UCSD-AML1 (cell line): Measurements from ENCODE around the gene THSD7B.
"Not testable (repeated sequence)": the region's sequence is repeated elsewhere in the genome, so short reads cannot be mapped to it uniquely, and the experiment has no call there.

Source experiments
- DNase-seq: peaks from one replicate; lab custom pipeline; 2025; ENCODE audit not compliant: unreplicated experiment; lab: John Stamatoyannopoulos, UW

The THSD7B gene

DNA sequence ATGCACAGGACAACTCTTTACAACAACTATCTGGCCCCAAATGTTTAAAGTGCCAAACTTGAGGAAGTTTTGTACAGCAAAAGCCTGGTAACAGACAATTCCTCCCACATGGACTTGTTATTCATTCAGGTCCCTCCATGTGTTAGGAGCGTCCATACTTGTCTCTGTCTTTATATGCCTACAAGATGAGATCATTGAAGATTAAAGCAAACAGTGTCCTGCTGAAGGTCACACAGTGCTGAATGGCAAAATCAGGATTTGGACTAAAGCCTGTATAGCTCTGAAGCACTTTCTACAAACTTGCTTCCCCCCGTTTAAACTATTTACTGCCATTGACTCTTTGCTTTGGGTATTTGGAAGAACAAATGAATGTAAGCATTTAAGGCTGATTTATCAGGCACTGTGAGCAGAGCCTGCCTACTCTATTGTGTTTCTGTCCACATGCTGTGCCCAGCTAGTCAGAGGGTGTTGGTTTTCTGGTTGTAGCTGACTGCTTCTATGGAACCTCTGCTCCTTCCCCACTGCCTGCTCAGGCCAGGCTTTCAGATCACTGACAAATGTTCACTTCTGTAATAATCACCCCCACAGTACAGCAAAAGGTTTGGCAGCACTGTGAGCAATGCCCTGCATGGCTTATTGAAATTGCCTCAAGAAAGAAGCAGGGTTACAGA, 274.3 kb downstream of the THSD7B start:
- no peak for DNase-seq

- DNase-seq: no peak
These were observed 282.0 kb downstream of the THSD7B start for GRCh38 chr2:137047369-137047768.

DNA sequence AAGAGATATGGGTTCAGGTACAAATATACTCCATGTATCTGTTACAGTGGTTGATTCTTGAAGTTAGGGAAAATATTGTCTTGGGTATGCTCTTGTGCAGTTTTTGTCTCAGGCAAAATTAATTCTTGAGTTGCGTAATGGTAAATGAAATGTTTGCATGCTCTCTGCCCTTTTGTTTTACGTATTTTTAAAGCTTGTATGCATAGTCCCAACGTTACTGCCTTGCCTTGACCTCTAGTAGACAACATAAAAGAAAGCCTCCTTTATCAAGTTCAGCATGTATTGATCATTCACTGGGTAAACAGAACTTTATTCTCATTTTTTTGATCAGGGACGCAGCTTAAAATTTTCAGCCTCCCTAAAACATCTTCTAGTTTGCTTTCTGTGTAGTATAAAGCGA, 283.1 kb downstream of the THSD7B start:
- no peak for DNase-seq

GRCh38 chr2:137049518-137049917, 284.2 kb downstream of the THSD7B start:
- DNase-seq: no peak

DNA sequence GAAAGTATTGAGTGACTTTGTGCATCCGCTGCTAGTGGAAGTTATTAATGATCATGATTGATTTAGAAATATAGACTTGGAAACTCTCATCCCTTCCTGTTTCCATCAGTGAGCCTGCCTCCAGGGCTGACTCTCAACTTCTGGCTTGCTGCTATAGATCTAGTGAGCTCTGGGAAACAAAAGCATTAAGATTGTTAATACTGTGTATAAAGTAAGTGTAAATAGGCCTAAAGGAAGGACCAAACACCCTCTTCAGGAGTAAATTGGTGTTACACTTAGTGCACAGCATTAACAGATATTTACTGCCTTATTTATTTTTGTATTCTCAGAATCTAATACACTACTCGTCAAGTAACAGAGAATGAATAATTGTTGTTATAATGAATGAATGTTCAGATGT, 285.6 kb downstream of the THSD7B start:
- DNase-seq: no peak

GRCh38 chr2:137051778-137052398, 286.5 kb downstream of the THSD7B start:
- no peak for DNase-seq

GRCh38 chr2:137056704-137057103, 291.4 kb downstream of the THSD7B start:
- no peak for DNase-seq

- not testable (repeated sequence) for DNase-seq
These were observed 310.9 kb downstream of the THSD7B start for GRCh38 chr2:137076111-137076765.

DNA sequence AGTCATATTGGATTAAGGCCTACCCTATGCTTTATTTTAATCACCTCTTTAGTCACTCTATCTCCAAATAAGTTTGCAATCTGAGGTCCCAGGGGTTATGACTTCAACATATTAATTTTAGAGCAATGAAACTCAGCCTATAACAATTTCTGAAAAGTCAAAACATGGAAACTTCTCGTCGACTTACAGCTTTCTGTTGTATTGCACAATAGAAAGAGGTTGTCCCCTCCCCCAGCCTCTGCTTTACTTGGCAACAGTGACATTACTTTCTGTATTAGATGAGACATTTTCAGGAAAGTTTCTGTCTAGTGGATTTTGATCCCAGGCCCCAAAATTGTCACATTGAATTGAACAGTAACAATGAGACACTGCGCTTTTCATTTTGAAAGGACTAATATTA, 326.4 kb downstream of the THSD7B start:
- no peak for DNase-seq

DNA sequence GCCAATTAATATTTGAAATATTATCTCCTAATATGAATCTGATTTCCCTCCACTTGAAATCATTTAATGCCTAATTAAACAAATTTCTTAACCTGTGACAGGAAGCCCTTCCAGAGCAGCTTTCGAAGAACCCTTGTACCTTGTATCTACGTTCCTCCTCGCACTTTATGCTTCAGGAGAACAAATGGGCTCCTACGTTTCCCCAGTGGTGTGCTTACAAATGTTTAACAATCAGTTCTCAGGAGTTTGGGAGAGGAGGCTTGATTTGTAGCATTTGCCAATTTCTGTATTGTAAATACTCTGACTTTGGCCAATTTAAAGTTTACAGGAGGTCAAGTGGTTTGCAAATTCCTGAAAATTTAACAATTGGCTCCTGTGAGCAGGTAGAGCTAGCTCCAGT, 327.8 kb downstream of the THSD7B start:
- no peak for DNase-seq

- no peak for DNase-seq
These were observed 330.8 kb downstream of the THSD7B start for GRCh38 chr2:137096187-137096586.

DNA sequence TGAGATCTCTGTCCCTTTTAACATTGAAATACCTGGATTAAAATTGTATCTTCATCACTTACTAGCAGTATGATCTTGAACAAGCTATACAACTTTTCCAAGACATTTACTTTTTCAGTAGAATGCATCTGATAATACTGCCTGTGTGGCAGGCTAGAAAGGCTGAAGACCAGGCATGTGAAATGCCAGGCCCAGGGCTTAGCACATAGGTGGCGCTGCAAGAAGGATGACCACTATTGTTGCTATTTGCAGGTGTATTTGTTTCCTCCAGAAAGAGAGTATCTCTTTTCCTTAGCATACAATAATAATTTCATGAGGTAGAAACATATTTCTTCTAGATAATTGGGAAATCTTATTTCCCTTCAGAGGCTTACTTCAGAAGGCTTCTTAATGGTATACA, 331.3 kb downstream of the THSD7B start:
- no peak for DNase-seq

- DNase-seq: not testable (repeated sequence)
These were observed 336.5 kb downstream of the THSD7B start for GRCh38 chr2:137101814-137102213.

DNA sequence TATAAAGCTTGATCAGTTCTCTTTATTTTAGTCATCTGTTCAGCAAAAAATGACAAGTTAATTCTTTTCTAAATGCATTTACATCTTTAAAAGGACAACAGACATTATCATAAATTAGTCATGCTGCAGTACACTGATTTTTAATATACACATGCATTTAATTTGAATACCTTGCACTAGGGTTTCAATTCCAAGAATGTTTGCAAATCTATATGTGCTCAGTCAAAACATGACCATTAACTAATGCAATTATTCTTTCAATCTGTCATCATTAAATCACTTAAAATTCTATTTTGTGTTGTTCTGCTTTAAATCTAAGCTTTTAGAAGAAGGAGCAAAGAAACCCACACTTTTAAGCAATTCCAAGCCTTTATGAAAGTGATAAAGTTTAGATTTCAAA, 342.6 kb downstream of the THSD7B start:
- no peak for DNase-seq

DNA sequence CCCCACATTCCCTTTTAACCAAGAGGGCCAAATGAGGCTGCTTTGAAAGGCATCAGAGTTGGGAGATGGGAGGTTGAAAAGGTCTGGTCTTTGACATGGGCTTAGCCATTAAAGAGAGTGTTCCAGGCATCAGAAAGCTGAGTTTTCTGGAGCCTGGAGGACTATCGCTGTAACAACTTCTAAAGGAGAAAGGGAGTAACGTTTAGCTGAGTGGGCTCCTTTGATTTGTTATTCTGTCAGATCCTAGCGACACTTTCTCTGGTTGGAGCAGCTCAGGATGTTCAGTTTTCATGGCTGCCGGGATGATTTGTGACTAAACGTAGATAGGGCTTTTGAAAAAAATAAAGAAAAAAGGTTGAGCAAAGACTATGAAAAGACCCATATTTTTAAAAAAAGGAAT, 346.6 kb downstream of the THSD7B start:
- no peak for DNase-seq

DNA sequence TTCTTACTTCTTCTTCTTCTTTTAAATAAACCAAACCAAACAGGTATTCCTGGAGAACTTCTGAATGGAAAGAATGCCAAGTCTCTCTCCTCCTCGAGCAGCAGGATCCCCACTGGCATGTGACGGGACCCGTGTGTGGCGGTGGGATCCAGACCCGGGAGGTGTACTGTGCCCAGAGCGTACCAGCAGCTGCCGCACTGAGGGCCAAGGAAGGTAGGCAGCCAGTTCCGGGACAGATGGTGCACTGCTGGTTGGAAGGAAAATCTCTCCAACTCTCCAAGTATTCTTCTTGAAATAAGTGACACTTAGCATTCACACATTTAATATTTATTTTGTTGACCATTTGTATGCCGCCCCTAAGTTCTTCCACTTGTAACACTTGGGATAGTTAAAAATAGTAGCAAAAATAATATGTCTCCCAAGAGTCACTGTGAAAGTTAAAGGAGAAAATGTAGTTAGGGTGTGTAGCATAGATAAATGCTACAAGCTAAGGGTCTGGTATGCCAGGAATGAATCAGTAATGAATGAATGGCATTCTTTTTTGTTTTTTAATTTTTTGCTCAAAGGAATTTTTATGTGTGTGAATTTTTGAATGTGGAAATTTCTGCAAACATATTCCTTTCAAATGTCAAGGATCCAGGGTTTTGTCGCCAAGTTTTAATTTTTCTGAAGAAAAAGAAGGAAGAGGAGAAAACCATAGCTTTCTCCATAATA, 349.9 kb downstream of the THSD7B start:
- DNase-seq: no peak

- no peak for DNase-seq
These were observed 350.4 kb downstream of the THSD7B start for GRCh38 chr2:137115795-137116089.

DNA sequence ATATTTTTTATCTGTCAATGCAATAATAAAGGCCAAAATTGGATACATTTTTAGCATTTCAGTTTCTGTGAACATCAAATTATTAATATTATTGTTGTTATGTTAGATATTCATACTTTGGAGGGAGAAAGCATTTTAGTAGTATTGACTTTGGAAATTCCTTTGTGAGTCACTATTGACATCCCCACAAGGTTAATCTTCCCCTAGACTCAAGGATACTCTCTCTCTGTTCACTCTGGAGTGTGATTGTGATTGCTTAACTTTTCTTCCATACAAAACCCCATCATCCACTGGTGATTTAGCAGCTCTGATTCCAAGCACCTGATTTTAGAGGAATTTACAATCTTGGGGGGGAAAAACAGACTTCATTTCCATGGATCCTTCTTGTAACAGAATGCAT, 352.0 kb downstream of the THSD7B start:
- DNase-seq: no peak

- DNase-seq: no peak
These were observed 352.8 kb downstream of the THSD7B start for GRCh38 chr2:137118140-137118539.

DNA sequence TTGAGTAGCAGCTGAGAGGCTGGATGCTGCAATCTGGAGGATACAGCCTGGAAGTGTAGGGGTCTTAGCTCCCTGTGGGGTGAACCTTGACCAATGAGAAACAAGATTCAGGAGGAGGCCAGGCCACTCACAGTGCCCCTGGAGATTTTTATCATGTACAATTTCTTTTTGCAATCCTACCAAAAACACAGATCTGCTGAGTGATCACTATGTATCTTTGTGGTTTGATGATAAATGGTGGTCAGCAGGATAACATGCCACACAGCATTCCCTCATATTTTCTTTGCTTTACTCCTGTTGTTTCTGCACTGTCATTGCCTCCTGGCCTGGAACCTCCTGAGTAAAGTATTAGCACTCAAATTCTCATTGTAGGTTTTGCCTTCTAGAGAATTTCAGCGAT, 357.9 kb downstream of the THSD7B start:
- DNase-seq: no peak

DNA sequence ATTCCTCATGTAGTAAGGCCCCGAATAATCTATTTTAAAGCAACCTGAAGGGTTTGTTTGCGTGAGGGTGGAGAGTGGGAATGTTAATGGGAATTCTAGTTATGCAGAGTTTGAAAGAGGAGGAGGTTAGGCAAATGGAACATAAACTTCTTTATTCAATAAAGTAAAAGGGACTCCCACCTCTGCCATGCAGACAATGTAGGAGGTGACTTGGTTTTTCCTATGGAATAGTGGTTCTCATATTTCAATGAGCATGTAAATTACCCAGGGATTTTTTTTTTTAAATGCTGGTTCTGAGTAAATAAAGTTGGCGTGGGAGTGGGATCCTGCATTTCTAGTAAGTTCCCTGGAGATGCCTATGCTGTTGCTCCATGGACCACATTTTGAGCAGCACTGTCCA, 367.9 kb downstream of the THSD7B start:
- DNase-seq: no peak

DNA sequence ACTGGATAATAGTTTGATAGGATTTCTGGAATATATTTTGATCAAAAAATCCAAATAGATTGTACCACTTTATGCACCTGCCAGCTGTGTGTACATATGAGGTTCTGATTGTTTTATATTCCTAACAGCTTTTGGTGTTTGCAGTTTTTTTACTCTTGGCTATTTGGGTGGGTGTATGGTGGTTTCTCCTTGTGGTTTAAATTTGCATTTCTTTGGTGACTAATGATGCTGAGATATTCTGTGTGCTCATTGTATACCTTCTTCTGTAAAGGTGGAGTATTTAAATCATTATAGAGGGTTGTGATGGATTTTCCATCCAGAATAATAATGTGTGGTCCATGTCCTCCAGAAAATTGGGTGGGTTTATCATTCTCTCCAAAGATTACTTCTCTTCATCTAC, 372.9 kb downstream of the THSD7B start:
- no peak for DNase-seq
